Measurements from ENCODE around the gene TNK2.
"Not testable (repeated sequence)": the region's sequence is repeated elsewhere in the genome, so short reads cannot be mapped to it uniquely, and the experiment has no call there.

Gene TNK2

GRCh38 chr3:195885036-195885891 is 23.1 kb downstream of the TNK2 start:
- DNase-seq (ENCODE audit: low spot score): no peak

GRCh38 chr3:195884691-195885035 is 23.7 kb downstream of the TNK2 start:
- no peak for DNase-seq (ENCODE audit: low spot score)

DNA sequence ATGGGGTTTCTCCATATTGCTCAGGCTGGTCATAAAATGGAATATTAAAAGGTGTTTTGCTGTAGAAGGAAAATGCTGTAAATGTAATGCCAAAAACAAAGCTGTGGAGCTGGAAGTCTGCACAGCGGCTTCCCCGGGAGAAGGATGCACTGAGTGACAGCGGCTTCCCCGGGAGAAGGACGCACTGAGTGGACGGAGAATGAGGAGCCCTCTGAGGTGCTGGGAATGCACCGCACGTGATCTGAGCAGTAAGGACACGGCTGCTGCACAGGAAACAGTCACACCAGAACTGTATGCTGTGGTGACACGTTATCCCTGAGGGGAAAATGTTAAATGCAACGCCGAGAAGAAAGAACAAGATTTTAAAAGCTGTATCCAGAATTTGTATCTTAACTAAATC is 24.6 kb downstream of the TNK2 start:
- DNase-seq (ENCODE audit: low spot score): no peak

- no peak for DNase-seq (ENCODE audit: low spot score)
These were observed 25.2 kb downstream of the TNK2 start for GRCh38 chr3:195883160-195883559.

DNA sequence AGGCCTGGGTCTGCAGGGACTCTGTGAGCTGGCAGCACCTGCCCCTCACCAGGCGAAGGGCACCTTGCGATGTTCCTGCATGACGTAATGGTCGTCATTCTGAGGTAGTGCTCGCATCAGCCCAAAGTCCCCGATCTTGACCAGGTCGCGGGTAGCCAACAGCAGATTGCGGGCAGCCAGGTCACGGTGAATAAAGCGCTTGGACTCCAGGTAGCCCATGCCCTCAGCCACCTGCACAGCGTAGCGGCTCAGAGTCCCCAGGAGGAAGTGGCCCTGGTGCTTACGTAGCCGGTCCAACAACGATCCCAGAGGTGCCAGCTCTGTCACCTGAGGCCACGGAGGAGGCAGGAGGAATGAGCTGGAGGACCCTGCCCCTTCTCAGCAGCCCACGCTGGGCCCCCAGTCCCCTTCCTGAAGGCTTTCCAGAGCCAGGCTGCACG is 26.3 kb downstream of the TNK2 start:
- DNase-seq (ENCODE audit: low spot score): no peak

DNA sequence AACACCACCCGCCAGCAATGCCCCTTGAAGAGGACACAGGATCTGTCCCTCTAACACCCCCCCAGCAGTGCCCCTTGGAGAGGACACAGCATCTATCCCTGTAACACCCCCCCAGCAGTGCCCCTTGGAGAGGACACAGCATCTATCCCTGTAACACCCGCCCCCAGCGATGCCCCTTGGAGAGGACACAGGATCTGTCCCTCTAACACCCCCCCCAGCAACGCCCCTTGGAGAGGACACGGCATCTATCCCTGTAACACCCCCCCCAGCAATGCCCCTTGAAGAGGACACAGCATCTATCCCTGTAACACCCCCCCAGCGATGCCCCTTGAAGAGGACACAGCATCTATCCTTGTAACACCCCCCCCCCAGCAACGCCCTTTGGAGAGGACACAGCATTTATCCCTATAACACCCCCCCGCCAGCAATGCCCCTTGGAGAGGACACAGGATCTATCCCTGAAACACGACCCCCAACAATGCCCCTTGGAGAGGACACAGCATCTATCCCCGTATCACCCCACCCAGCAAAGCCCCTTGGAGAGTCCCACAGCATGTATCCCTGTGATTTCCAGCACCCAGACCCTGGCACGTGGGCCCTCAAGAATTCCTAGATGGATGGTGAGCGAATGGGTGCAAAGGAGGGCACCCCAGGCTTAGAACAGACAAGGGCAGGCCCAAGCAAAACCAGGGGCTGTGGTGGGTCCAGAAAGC is 26.9 kb downstream of the TNK2 start:
- no peak for DNase-seq (ENCODE audit: low spot score)

- no peak for DNase-seq (ENCODE audit: low spot score)
These were observed 28.3 kb downstream of the TNK2 start for GRCh38 chr3:195880037-195880431.

DNA sequence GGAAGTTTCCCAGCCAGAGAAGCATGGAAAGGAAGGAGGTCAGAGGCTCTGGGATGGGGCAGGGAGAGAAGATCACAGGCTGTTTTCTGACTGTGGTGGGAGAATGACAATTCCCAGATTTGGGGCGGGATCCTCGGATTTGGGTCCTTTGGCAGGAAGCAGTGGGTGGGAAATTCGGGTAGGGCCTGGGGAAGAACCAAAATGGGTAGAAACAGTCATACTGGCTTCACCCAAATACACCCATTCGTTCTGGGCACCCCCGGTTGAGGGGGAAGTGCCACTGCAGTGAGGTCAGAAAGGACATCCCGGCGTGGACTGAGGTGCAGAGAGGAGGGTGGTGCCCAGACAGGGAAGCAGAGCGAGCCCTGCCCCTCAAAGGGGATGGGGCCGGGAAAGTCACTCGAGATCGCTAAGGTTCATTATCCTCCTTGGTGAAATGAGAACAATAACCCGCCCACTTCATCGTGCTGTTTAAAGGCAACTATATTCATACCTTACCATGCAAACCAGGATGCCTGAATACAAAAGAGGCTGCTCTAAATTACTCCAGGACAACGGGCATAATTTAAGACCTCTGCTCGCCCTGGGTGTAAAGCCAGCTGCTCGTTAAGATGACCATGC is 28.8 kb downstream of the TNK2 start:
- DNase-seq (ENCODE audit: low spot score): no peak

DNA sequence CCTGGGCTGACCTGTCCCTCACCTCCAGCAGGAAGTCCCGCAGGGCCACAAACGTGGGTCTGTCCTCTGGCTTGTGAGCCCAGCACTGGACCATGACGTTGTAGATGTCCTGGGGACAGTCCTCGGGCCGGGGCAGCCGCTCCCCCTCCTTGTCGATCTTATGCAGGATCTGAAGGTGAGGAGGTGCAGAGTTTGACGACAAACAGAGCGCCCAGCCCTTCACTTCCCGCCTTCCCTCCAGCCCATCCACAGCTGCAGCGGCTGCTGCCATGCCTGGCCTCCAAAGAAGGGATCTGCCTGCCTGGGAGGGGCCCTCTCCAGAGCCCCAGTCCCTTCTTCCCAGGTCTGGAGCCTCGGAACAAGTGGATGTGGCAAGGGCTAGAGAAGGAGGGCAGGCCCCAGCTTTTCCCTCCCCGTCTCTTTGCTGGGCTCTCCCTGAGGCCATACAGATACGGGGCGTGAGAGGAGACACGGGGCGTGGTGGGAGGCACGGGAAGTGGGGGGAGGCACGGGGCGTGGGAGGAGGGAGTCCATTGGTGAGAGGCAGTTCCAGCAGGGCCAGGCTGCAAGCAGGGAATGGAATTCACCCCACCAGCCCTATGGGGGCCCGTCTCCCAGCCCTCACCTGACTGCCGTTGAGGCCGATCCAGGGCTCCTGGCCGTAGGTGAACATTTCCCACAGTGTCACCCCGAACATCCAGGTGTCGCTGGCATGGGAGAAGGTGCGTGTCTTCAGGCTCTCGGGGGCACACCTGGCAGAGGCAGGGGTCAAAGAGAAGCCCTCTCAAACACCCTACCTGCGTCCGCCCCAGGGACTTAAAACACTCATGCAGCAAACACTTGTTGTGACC is 29.7 kb downstream of the TNK2 start:
- DNase-seq (ENCODE audit: low spot score): no peak

GRCh38 chr3:195877767-195878423 is 30.5 kb downstream of the TNK2 start:
- no peak for DNase-seq (ENCODE audit: low spot score)

- no peak for DNase-seq (ENCODE audit: low spot score)
These were observed 31.1 kb downstream of the TNK2 start for GRCh38 chr3:195877136-195877715.

DNA sequence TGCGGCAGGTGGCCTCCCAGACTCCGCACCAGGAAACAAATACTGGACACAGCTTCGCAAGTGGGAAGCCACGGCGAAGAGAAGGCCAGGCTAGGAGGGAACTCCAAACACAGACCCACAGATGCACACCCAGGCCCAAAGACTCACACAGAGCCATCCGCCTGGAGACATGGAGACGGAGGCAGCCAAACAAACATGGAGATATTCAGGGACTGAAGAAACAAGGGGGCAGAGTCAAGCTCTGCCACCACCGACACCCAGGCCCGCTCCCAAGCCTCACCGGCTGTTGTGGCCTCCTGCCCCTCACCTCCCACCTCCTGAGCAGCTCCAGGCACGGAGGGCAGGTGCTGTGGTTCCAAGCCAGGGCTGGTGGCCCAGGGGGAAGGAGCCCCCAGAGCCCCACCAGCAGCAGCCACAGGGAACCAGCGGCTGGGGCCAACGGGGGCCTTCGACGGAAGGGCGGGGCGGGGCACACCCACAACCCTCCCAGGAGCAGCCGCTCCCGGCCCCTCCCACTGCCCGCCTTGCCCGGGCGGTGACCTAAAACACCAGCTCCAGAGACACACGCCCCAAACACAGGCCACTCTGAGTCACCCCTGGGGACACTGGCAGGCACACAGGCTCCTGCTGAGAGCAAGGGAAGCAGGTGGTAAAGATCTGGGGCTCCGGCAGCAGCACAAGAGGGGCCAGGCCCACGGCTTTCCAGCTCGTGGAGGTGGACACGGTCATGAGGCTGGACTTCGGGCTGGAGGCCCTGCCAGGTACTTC is 31.9 kb downstream of the TNK2 start:
- DNase-seq (ENCODE audit: low spot score): no peak

- no peak for DNase-seq (ENCODE audit: low spot score)
These were observed 32.7 kb downstream of the TNK2 start for GRCh38 chr3:195875482-195876236.

- DNase-seq (ENCODE audit: low spot score): no peak
These were observed 34.4 kb downstream of the TNK2 start for GRCh38 chr3:195873971-195874370.

DNA sequence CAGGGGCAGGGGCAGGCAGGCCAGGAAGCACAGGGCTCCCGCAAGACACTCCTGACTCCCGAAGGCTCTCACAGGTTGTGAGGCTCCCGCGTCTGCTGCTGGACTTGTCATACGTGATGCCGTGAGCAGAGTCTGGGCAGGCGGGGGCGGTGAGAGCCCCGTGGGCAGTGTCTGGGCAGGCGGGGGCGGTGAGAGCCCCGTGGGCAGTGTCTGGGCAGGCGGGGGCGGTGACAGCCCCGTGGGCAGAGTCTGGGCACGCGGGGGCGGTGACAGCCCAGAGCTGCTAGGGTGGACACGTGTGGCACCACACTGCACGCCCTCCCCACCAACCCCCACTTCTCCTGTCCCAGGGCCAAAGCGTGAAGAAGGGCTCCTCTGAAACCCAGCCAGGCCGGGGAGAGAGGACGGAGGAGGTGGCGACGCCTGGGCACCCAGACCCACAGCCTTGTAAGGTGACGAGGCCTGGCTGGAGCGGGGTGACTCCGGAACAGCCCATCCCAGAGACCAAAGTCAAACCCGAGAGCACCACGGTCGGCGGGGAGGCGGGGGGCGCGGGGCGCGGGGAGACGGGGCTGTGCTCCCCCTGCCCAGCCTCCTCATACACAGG is 35.0 kb downstream of the TNK2 start:
- DNase-seq (ENCODE audit: low spot score): no peak

DNA sequence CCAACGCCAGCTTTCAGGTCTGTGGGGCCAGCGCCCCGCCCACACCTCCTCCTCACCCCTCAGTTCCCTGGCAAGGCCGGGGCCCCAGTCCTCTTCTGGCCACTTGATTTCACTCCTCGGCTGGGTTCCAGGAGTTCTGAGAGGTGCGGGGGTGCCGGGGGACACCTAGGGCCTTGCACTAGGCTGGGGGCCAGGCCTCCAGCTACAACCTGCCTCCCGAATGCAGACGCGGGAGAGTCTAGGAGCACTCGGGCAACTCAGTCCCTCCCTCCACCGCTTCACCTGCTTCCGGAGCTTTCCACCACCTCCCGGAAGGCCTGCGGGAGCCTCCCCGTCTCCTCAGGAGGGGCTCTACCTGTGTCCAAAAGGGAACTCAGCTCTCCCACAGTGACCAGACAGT is 35.6 kb downstream of the TNK2 start:
- DNase-seq (ENCODE audit: low spot score): no peak

DNA sequence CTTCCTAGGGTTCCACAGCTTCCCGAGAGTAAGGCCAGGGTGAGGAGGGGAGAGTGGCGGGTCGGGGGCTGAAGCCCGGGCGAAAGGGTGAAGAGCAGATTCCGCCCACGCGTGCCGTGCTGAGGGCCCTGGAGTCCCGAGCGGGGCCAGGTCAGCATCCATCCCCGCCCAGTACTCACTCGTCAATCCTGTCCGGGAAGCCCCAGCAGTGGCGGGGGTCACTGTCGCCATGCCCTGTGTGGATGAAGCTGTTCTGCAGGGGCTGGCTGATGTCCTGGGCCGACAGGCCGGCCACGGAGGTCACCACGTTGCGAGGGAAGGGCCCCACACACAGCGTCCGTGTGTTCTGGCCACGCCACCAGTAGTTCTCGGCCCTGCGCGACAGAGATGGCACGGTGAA is 36.3 kb downstream of the TNK2 start:
- no peak for DNase-seq (ENCODE audit: low spot score)

- DNase-seq (ENCODE audit: low spot score): not testable (repeated sequence)
These were observed 36.7 kb downstream of the TNK2 start for GRCh38 chr3:195871686-195872085.

DNA sequence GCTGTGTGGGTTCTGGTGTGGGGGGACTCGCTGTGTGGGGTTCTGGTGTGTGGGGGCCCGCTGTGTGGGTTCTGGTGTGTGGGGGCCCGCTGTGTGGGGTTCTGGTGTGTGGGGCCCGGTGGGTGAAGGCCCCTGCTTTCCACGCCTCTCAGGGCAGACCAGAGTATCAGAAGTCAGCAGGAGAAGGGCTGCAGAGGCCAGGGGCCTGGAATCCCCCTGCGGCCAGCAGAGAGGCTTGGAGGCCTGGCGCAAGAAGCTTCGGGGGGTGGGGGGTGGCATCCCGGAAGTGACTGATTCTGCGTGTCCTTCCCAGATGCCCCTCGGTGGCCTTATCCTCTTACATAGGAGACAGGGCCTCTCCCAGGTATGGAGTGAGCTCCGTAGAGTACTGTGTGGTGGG is 37.4 kb downstream of the TNK2 start:
- DNase-seq (ENCODE audit: low spot score): no peak

All from hepatic stellate cell (primary cell).